SK-N-MC (cell line): ENCODE measurements around the gene PCDHB11.
"Not testable (repeated sequence)": the region's sequence is repeated elsewhere in the genome, so short reads cannot be mapped to it uniquely, and the experiment has no call there.

Experiments
- DNase-seq: peaks from one replicate; pipeline ENCODE4 v3.0.0-alpha.2; 2011; ENCODE audit warnings: low read depth, low spot score
- H3K27ac ChIP-seq: fragments of 200-600 bp; sonication (generic); 2 replicates; pipeline ENCODE4 v1.5.1; 2016; ENCODE audit warnings: mixed run types
- H3K36me3 ChIP-seq: fragments of 200-600 bp; sonication (generic); 2 replicates; pipeline ENCODE4 v1.6.1; 2017; ENCODE audit warnings: antibody characterized with exemption, low read length, mixed read lengths; ENCODE audit not compliant: insufficient read depth
- H3K4me3 ChIP-seq: fragments of 200-600 bp; sonication (generic); 2 replicates; pipeline ENCODE4 v1.5.1; 2016
- H3K9ac ChIP-seq: fragments of 200-600 bp; sonication (generic); 2 replicates; pipeline ENCODE4 v1.8.0; 2017; ENCODE audit warnings: mixed run types, mixed read lengths; ENCODE audit not compliant: insufficient read length
- H3K9me3 ChIP-seq: fragments of 200-600 bp; sonication (generic); 2 replicates; pipeline ENCODE4 v1.6.1; 2017; ENCODE audit warnings: low read depth, mild to moderate bottlenecking, antibody characterized with exemption, low read length, moderate library complexity, mixed read lengths
- EZH2 ChIP-seq: fragments of 200-600 bp; sonication (generic); IDR thresholded peaks from one replicate; pipeline ENCODE4 v1.6.1; 2017; ENCODE audit warnings: antibody characterized with exemption
- FOXP2 ChIP-seq: optimal IDR thresholded peaks from 2 replicates; pipeline ENCODE3; 2011; ENCODE audit warnings: mild to moderate bottlenecking, moderate library complexity; ENCODE audit not compliant: insufficient read depth; ENCODE audit errors: extremely low read length, control extremely low read depth
- POLR2AphosphoS5 ChIP-seq: IDR thresholded peaks from 2 replicates; pipeline ENCODE4 v1.6.1; 2012; ENCODE audit warnings: mild to moderate bottlenecking, low read depth, low read length, borderline replicate concordance

Gene PCDHB11

DNA sequence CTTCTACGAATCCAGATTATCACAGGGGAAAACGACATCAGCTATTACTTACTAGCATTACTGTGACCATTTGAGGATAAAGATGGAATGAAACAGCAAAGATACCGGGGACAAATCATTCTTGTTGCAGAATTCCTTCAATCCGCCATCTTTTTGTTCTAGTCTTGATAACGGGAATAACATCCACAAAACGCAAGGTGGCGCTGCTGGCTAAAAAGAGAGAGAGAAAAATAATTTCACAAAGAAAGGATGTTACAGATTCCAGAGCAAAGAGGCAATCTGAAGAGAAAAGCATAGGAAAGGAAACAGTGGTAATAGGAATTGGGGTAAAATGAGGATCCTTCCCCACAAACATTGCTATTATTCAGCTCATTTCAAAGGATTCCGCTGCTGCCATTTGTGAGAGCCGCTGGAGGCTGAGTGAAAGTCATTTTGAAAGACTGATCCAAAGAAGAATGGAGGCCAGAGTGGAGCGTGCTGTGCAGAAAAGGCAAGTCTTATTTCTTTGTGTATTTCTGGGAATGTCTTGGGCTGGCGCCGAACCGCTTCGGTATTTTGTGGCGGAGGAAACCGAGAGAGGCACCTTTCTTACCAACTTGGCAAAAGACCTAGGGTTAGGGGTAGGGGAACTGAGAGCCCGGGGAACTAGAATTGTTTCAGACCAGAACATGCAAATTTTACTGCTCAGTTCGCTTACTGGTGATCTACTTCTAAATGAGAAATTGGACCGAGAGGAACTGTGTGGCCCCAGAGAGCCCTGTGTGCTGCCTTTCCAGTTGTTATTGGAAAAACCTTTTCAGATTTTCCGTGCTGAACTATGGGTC is 26.8 kb upstream of the PCDHB11 start, which contains the start of gene PCDHB7:
Gene PCDHB7, plus strand, starts transcription at position 264 of the 824 bp plus-strand sequence. Its CDS starts 192 bp downstream, at position 456.
- Histone ChIP-seq H3K4me3 (peak within 1 kb of the TSS; percentile 26; the same call in 1 of the 2 replicates), H3K36me3 (no peaks in the 10 kb centered on the region), H3K9ac (no peak within 1 kb of the TSS), H3K27ac (no peak within 1 kb of the TSS), H3K9me3 (no peaks in the 10 kb centered on the region)
- TF ChIP-seq POLR2AphosphoS5: no peak
- no peak for TF ChIP-seq EZH2
- no peak for TF ChIP-seq FOXP2
- no peak for DNase-seq

DNA sequence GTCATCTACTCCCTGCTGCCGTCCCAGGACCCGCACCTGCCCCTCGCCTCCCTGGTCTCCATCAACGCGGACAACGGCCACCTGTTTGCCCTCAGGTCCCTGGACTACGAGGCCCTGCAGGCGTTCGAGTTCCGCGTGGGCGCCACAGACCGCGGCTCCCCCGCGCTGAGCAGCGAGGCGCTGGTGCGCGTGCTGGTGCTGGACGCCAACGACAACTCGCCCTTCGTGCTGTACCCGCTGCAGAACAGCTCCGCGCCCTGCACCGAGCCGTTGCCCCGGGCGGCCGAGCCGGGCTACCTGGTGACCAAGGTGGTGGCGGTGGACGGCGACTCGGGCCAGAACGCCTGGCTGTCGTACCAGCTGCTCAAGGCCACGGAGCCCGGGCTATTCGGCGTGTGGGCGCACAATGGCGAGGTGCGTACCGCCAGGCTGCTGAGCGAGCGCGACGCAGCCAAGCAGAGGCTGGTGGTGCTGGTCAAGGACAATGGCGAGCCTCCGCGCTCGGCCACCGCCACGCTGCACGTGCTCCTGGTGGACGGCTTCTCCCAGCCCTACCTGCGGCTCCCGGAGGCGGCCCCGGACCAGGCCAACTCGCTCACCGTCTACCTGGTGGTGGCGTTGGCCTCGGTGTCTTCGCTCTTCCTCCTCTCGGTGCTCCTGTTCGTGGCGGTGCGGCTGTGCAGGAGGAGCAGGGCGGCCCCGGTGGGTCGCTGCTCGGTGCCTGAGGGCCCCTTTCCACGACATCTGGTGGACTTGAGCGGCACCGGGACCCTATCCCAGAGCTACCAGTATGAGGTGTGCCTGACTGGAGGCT is 24.9 kb upstream of the PCDHB11 start:
- H3K9me3 ChIP-seq, DNase-seq: not testable (repeated sequence)

DNA sequence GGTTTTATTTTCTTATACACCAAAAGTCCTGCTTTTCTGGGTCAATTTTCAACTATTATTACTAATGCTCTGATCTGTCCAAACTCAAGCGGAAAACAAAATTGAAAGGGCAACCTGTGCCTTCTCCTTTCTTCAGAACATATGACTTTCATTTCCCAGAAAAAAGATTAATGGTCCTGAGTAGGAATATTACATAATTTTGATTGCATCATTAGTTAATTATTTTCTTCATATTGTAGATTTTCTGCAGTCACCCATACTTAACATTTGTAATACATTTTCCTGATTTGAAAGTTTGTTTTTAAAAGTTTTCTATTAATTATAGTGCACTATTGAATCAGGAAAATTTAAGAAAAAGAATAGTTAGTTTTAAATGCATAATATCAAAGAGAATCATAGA is 23.5 kb upstream of the PCDHB11 start:
- TF ChIP-seq POLR2AphosphoS5: no peak
- no peak for TF ChIP-seq FOXP2
- TF ChIP-seq EZH2: no peak
- no peak for DNase-seq
- H3K9me3 ChIP-seq: no peaks in the 10 kb centered on the region

More for the DNA sequence above, 24.9 kb upstream of the PCDHB11 start:
- not testable (repeated sequence) for H3K9ac ChIP-seq, H3K4me3 ChIP-seq, H3K36me3 ChIP-seq, H3K27ac ChIP-seq

DNA sequence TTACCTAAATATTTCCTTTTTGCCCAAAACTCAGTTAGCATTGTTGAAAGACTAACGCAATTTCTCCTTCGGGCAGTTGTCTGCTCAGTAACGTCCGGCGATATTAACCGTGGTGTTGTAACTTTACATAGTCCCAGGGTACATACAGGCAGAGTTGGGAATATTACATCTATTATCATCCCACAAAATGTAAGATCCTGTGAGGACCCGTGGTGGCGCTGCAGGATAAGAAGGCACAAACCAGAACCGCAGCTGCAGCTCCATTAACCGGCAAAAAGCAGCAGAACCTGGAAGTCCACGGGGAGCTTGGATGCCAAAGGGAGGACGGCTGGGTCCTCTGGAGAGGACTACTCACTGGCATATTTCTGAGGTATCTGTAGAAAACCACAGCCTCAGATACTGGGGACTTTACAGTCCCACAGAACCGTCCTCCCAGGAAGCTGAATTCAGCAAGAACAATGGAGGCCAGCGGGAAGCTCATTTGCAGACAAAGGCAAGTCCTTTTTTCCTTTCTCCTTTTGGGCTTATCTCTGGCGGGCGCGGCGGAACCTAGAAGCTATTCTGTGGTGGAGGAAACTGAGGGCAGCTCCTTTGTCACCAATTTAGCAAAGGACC is 21.7 kb upstream of the PCDHB11 start, which contains the start of gene PCDHB8:
Gene PCDHB8, plus strand, starts transcription at position 214 of the 615 bp plus-strand sequence. Its CDS starts 245 bp downstream, at position 459.
- not testable (repeated sequence) for H3K27ac ChIP-seq, DNase-seq, H3K9ac ChIP-seq, H3K4me3 ChIP-seq, H3K36me3 ChIP-seq, H3K9me3 ChIP-seq

More for the DNA sequence above, 23.5 kb upstream of the PCDHB11 start:
- Histone ChIP-seq H3K36me3 (no peaks in the 10 kb centered on the region), H3K9ac (no peak overlapping the region), H3K27ac (no peak overlapping the region), H3K4me3 (no peak overlapping the region)

DNA sequence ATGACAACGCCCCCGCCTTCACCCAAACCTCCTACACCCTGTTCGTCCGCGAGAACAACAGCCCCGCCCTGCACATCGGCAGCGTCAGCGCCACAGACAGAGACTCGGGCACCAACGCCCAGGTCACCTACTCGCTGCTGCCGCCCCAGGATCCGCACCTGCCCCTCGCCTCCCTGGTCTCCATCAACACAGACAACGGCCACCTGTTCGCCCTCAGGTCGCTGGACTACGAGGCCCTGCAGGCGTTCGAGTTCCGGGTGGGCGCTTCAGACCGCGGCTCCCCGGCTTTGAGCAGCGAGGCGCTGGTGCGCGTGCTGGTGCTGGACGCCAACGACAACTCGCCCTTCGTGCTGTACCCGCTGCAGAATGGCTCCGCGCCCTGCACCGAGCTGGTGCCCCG is 20.1 kb upstream of the PCDHB11 start:
- not testable (repeated sequence) for H3K9me3 ChIP-seq, H3K36me3 ChIP-seq, H3K4me3 ChIP-seq, H3K9ac ChIP-seq, H3K27ac ChIP-seq, DNase-seq

DNA sequence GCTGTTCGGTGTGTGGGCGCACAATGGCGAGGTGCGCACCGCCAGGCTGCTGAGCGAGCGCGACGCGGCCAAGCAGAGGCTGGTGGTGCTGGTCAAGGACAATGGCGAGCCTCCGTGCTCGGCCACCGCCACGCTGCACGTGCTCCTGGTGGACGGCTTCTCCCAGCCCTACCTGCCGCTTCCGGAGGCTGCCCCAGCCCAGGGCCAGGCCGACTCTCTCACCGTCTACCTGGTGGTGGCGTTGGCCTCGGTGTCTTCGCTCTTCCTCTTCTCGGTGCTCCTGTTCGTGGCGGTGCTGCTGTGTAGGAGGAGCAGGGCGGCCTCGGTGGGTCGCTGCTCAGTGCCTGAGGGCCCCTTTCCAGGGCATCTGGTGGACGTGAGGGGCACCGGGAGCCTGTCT is 19.6 kb upstream of the PCDHB11 start:
- not testable (repeated sequence) for H3K36me3 ChIP-seq, DNase-seq, H3K9ac ChIP-seq, H3K27ac ChIP-seq, H3K4me3 ChIP-seq, H3K9me3 ChIP-seq

DNA sequence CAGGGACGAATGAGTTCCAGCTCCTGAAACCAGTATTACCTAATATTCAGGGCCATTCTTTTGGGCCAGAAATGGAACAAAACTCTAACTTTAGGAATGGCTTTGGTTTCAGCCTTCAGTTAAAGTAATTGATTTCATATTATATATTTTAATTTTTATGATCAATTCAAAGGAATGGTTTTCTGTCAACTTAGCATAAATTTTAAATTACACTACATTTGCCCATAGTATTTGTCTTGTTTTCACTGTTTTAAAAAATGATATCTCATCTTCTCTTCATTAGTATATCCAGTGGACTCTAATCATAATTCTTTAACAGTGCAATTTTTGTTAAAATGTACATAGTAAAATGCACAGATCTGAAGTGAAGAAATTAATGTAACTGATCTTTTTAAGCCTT is 19.1 kb upstream of the PCDHB11 start:
- Histone ChIP-seq H3K36me3 (no peaks in the 10 kb centered on the region), H3K4me3 (no peak overlapping the region), H3K9me3 (no peaks in the 10 kb centered on the region), H3K9ac (no peak overlapping the region), H3K27ac (no peak overlapping the region)
- no peak for TF ChIP-seq EZH2
- no peak for TF ChIP-seq FOXP2
- no peak for TF ChIP-seq POLR2AphosphoS5
- no peak for DNase-seq

DNA sequence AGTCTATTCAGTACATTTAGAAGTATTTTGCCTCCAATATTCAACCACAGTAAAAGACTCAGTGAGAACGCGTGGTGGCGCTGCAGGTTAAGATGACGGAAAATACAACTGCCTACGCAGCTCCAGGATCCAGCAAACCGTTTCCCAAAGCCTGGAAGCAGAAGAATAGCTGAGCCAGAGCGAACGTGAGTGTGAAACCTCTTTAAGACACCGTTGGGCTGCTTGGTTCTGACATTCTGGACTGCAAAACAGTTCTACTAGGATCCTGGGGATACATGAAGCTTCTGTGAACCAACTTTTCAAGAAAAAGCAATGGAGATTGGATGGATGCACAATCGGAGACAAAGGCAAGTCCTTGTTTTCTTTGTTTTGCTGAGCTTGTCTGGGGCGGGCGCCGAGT is 17.2 kb upstream of the PCDHB11 start, which contains the start of gene PCDHB16:
Gene PCDHB16, plus strand, starts transcription at position 140 of the 400 bp plus-strand sequence. Its CDS starts 173 bp downstream, at position 313.
- TF ChIP-seq POLR2AphosphoS5 (peak; percentile 44; the same call in 1 of the 2 replicates), EZH2 (no peak), FOXP2 (no peak)
- no peak within 1 kb of the TSS for H3K27ac ChIP-seq
- H3K36me3 ChIP-seq: no peaks in the 10 kb centered on the region
- H3K9me3 ChIP-seq: no peaks in the 10 kb centered on the region
- H3K9ac ChIP-seq: peak within 1 kb of the TSS; percentile 76
- H3K4me3 ChIP-seq: peak within 1 kb of the TSS; percentile 77
- peak; percentile 68 for DNase-seq

DNA sequence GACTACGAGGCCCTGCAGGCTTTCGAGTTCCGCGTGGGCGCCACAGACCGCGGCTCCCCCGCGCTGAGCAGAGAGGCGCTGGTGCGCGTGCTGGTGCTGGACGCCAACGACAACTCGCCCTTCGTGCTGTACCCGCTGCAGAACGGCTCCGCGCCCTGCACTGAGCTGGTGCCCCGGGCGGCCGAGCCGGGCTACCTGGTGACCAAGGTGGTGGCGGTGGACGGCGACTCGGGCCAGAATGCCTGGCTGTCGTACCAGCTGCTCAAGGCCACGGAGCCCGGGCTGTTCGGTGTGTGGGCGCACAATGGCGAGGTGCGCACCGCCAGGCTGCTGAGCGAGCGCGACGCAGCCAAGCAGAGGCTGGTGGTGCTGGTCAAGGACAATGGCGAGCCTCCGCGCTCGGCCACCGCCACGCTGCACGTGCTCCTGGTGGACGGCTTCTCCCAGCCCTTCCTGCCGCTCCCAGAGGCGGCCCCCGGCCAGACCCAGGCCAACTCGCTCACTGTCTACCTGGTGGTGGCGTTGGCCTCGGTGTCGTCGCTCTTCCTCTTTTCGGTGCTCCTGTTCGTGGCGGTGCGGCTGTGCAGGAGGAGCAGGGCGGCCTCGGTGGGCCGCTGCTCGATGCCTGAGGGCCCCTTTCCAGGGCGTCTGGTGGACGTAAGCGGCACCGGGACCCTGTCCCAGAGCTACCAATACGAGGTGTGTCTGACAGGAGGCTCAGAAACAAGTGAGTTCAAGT is 15.1 kb upstream of the PCDHB11 start:
- not testable (repeated sequence) for H3K9me3 ChIP-seq, DNase-seq, H3K9ac ChIP-seq, H3K27ac ChIP-seq, H3K4me3 ChIP-seq, H3K36me3 ChIP-seq
